ENCODE measurements around the gene MYH14.

GRCh38 chr19:50174100-50174793 lies 29.2 kb upstream of the MYH14 start:
- no peak for TF ChIP-seq EZH2phosphoT487 (IDR thresholded peaks at IDR 0.05; ENCODE audit: low read depth)
- no peak for TF ChIP-seq CTCF (IDR thresholded peaks at IDR 0.05; ENCODE audit: low read depth, low read length)
